ENCODE measurements around the gene DTD2.

DNA sequence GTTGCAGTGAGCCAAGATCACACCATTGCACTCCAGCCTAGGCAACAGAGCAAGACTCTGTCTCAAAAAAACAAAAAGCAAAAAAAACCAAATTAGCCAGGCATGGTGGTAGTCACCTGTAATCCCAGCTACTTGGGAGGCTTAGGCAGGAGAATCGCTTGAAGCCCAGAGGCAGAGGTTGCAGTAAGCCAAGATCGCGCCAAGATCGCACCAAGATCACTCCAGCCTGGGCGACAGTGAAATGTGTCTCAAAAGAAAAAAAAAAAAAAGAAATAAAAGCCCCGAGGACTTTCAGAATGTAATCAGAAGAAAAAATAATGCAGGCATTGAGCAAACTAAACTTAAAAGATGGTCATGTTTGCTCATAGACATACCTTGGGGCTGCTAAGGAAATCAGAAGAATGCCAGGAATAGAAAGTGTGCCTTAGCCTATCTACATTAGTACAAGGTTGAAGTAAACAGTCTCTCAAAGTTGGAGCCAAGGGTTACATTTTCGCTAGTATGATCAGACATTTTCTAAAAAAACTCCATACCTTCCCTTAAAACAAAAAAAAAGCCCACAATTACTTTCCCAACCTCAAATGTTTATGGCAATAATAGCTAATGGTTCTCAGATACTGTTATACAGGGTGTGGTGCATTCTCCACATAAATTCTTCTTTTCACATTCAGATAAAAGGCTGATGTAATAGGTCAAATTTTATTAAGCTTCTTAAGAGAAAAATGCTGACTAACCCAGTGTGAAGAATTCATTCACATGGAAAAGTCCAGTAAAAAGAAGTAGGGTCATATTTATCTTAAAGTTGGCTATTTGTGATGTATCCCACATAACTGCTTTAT lies 15.8 kb downstream of the DTD2 start:
- TF ChIP-seq, protein P1, sequence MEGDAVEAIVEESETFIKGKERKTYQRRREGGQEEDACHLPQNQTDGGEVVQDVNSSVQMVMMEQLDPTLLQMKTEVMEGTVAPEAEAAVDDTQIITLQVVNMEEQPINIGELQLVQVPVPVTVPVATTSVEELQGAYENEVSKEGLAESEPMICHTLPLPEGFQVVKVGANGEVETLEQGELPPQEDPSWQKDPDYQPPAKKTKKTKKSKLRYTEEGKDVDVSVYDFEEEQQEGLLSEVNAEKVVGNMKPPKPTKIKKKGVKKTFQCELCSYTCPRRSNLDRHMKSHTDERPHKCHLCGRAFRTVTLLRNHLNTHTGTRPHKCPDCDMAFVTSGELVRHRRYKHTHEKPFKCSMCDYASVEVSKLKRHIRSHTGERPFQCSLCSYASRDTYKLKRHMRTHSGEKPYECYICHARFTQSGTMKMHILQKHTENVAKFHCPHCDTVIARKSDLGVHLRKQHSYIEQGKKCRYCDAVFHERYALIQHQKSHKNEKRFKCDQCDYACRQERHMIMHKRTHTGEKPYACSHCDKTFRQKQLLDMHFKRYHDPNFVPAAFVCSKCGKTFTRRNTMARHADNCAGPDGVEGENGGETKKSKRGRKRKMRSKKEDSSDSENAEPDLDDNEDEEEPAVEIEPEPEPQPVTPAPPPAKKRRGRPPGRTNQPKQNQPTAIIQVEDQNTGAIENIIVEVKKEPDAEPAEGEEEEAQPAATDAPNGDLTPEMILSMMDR (IDR thresholded peaks at IDR 0.05; ENCODE audit: low read depth, low read length, missing input control): no peak
- TF ChIP-seq RAD21 (IDR thresholded peaks at IDR 0.05): no peak
- TF ChIP-seq SP1 (IDR thresholded peaks at IDR 0.05): no peak
- TF ChIP-seq, protein P2, sequence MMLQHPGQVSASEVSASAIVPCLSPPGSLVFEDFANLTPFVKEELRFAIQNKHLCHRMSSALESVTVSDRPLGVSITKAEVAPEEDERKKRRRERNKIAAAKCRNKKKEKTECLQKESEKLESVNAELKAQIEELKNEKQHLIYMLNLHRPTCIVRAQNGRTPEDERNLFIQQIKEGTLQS (IDR thresholded peaks at IDR 0.05): no peak
- no peak for TF ChIP-seq YY1 (IDR thresholded peaks at IDR 0.05)
- TF ChIP-seq, protein P3, sequence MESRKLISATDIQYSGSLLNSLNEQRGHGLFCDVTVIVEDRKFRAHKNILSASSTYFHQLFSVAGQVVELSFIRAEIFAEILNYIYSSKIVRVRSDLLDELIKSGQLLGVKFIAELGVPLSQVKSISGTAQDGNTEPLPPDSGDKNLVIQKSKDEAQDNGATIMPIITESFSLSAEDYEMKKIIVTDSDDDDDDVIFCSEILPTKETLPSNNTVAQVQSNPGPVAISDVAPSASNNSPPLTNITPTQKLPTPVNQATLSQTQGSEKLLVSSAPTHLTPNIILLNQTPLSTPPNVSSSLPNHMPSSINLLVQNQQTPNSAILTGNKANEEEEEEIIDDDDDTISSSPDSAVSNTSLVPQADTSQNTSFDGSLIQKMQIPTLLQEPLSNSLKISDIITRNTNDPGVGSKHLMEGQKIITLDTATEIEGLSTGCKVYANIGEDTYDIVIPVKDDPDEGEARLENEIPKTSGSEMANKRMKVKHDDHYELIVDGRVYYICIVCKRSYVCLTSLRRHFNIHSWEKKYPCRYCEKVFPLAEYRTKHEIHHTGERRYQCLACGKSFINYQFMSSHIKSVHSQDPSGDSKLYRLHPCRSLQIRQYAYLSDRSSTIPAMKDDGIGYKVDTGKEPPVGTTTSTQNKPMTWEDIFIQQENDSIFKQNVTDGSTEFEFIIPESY (IDR thresholded peaks at IDR 0.05): no peak
- TF ChIP-seq, protein P4, sequence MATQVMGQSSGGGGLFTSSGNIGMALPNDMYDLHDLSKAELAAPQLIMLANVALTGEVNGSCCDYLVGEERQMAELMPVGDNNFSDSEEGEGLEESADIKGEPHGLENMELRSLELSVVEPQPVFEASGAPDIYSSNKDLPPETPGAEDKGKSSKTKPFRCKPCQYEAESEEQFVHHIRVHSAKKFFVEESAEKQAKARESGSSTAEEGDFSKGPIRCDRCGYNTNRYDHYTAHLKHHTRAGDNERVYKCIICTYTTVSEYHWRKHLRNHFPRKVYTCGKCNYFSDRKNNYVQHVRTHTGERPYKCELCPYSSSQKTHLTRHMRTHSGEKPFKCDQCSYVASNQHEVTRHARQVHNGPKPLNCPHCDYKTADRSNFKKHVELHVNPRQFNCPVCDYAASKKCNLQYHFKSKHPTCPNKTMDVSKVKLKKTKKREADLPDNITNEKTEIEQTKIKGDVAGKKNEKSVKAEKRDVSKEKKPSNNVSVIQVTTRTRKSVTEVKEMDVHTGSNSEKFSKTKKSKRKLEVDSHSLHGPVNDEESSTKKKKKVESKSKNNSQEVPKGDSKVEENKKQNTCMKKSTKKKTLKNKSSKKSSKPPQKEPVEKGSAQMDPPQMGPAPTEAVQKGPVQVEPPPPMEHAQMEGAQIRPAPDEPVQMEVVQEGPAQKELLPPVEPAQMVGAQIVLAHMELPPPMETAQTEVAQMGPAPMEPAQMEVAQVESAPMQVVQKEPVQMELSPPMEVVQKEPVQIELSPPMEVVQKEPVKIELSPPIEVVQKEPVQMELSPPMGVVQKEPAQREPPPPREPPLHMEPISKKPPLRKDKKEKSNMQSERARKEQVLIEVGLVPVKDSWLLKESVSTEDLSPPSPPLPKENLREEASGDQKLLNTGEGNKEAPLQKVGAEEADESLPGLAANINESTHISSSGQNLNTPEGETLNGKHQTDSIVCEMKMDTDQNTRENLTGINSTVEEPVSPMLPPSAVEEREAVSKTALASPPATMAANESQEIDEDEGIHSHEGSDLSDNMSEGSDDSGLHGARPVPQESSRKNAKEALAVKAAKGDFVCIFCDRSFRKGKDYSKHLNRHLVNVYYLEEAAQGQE (IDR thresholded peaks at IDR 0.05): no peak
- no peak for TF ChIP-seq JUND (IDR thresholded peaks at IDR 0.05)
- TF ChIP-seq, protein P5, sequence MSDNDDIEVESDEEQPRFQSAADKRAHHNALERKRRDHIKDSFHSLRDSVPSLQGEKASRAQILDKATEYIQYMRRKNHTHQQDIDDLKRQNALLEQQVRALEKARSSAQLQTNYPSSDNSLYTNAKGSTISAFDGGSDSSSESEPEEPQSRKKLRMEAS (IDR thresholded peaks at IDR 0.05): no peak

Measured in liver (tissue), 3 donors.